ENCODE measurements around the gene SULF2. TPM values are rescaled to one million over a fixed set of nuclear protein-coding genes. Genes with fewer than 3 reads are reported as not detected.

Gene SULF2
- total and polyA plus RNA-seq, 9 of the 15 experiments (the other 6 are each of a cell fraction or from before 2014, with no cell fraction given) = 0.33 TPM; not detected in 8

GRCh38 chr20:47725248-47725973, 59.9 kb downstream of the SULF2 start (continued):
- TF ChIP-seq RAD21 (CRISPR knock-in tag; conservative IDR thresholded peaks at IDR 0.05 in 1 of 2, IDR thresholded peaks at IDR 0.05 in 1 of 2) = peak; percentile 65 to 80
- peak; percentile 55 for TF ChIP-seq SMC3 (conservative IDR thresholded peaks at IDR 0.05; ENCODE audit: insufficient read depth, low read depth, low read length)
- peak in 1 of 2 experiments; percentile 40; a peak in 2 of 4 replicates for TF ChIP-seq MNT (conservative IDR thresholded peaks at IDR 0.05)
- peak; percentile 80; the same call in 1 of the 2 replicates for TF ChIP-seq TCF7 (IDR thresholded peaks at IDR 0.05; ENCODE audit: borderline replicate concordance)
- TF ChIP-seq CTBP1 (IDR thresholded peaks at IDR 0.05; ENCODE audit: borderline replicate concordance) = peak; percentile 47; the same call in 1 of the 2 replicates
- TF ChIP-seq DEAF1 (CRISPR knock-in tag; IDR thresholded peaks at IDR 0.05) = peak; percentile 26; the same call in 1 of the 2 replicates
- peak; percentile 84 to 94 (median 94) for TF ChIP-seq CTCF (IDR thresholded peaks at IDR 0.05 in 2 of 3, conservative IDR thresholded peaks at IDR 0.05 in 1 of 3; ENCODE audit: insufficient read depth in 2 of 3, low read depth in 1 of 3, low read length in 3 of 3)
- peak; percentile 56 for TF ChIP-seq MYC (IDR thresholded peaks at IDR 0.05; ENCODE audit: low read depth, low read length)
- no peak for TF ChIP-seq MYC (CRISPR knock-in tag; IDR thresholded peaks at IDR 0.05; ENCODE audit: borderline replicate concordance, low read depth)
- 0 out of 2 replicates have a peak, but pooled peaks have one; percentile 25 for TF ChIP-seq CREB3L1 (IDR thresholded peaks at IDR 0.05; ENCODE audit: borderline replicate concordance, low read depth)
- peak in 1 of 3 experiments; percentile 87; a peak in 2 of 6 replicates for TF ChIP-seq ZBTB11 (CRISPR knock-in tag; IDR thresholded peaks at IDR 0.05)
- TF ChIP-seq MTA1 (IDR thresholded peaks at IDR 0.05; ENCODE audit: borderline replicate concordance) = no peak
